Neural cell (in vitro differentiated cells): Measurements from ENCODE around the gene LPCAT3.

ENCODE experiments used
- EP300 ChIP-seq: fragments of 450-650 bp; conservative IDR thresholded peaks from 2 replicates; pipeline ENCODE4 v1.6.1; 2014; ENCODE audit warnings: antibody characterized with exemption, mild to moderate bottlenecking, moderate library complexity; ENCODE audit not compliant: poor library complexity, severe bottlenecking
- EZH2 ChIP-seq: fragments of 200-600, 300-800 bp; shearing (Covaris generic), sonication (generic); IDR thresholded peaks from 2 replicates; pipeline ENCODE4 v1.6.1; 2014; ENCODE audit warnings: antibody characterized with exemption, low read length, borderline replicate concordance, mild to moderate bottlenecking; ENCODE audit not compliant: insufficient read depth, poor library complexity, severe bottlenecking
- POLR2AphosphoS5 ChIP-seq: IDR thresholded peaks from 2 replicates; pipeline ENCODE4 v1.6.1; 2012
- RAD21 ChIP-seq: fragments of 450-650 bp; conservative IDR thresholded peaks from 2 replicates; pipeline ENCODE4 v1.6.1; 2014; ENCODE audit warnings: antibody characterized with exemption, mild to moderate bottlenecking, moderate library complexity
- TF ChIP-seq, protein P1 (sequence below): fragments of 450-650 bp; IDR thresholded peaks from 2 replicates; pipeline ENCODE4 v1.5.1; 2014; ENCODE audit warnings: antibody characterized with exemption, mild to moderate bottlenecking, moderate library complexity; ENCODE audit not compliant: poor library complexity, severe bottlenecking
- TF ChIP-seq, protein P2 (sequence below): IDR thresholded peaks from 2 replicates; pipeline ENCODE4 v1.6.1; 2012; ENCODE audit warnings: borderline replicate concordance

GRCh38 chr12:7067096-7067495 lies 48.8 kb upstream of the LPCAT3 start:
- TF ChIP-seq, protein P1, sequence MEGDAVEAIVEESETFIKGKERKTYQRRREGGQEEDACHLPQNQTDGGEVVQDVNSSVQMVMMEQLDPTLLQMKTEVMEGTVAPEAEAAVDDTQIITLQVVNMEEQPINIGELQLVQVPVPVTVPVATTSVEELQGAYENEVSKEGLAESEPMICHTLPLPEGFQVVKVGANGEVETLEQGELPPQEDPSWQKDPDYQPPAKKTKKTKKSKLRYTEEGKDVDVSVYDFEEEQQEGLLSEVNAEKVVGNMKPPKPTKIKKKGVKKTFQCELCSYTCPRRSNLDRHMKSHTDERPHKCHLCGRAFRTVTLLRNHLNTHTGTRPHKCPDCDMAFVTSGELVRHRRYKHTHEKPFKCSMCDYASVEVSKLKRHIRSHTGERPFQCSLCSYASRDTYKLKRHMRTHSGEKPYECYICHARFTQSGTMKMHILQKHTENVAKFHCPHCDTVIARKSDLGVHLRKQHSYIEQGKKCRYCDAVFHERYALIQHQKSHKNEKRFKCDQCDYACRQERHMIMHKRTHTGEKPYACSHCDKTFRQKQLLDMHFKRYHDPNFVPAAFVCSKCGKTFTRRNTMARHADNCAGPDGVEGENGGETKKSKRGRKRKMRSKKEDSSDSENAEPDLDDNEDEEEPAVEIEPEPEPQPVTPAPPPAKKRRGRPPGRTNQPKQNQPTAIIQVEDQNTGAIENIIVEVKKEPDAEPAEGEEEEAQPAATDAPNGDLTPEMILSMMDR, result no peak
- TF ChIP-seq EZH2 (no peak), POLR2AphosphoS5 (no peak), RAD21 (no peak), EP300 (no peak)
- TF ChIP-seq, protein P2, sequence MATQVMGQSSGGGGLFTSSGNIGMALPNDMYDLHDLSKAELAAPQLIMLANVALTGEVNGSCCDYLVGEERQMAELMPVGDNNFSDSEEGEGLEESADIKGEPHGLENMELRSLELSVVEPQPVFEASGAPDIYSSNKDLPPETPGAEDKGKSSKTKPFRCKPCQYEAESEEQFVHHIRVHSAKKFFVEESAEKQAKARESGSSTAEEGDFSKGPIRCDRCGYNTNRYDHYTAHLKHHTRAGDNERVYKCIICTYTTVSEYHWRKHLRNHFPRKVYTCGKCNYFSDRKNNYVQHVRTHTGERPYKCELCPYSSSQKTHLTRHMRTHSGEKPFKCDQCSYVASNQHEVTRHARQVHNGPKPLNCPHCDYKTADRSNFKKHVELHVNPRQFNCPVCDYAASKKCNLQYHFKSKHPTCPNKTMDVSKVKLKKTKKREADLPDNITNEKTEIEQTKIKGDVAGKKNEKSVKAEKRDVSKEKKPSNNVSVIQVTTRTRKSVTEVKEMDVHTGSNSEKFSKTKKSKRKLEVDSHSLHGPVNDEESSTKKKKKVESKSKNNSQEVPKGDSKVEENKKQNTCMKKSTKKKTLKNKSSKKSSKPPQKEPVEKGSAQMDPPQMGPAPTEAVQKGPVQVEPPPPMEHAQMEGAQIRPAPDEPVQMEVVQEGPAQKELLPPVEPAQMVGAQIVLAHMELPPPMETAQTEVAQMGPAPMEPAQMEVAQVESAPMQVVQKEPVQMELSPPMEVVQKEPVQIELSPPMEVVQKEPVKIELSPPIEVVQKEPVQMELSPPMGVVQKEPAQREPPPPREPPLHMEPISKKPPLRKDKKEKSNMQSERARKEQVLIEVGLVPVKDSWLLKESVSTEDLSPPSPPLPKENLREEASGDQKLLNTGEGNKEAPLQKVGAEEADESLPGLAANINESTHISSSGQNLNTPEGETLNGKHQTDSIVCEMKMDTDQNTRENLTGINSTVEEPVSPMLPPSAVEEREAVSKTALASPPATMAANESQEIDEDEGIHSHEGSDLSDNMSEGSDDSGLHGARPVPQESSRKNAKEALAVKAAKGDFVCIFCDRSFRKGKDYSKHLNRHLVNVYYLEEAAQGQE, result no peak
